GM21825 (cell line): Measurements from ENCODE around the gene CCAR1.
"Not testable (repeated sequence)": the region's sequence is repeated elsewhere in the genome, so short reads cannot be mapped to it uniquely, and the experiment has no call there.

Experiments used
- ATAC-seq: cut with Tn5 transposase; IDR thresholded peaks from one replicate; pipeline ENCODE4 v1.9.1; 2021; ENCODE audit warnings: mild to moderate bottlenecking, moderate library complexity; ENCODE audit not compliant: unreplicated experiment

Gene CCAR1

GRCh38 chr10:68759223-68759863, 38.3 kb downstream of the CCAR1 start:
- ATAC-seq: no peak

GRCh38 chr10:68759967-68760366, 38.9 kb downstream of the CCAR1 start:
- no peak for ATAC-seq

GRCh38 chr10:68767407-68767806, 46.4 kb downstream of the CCAR1 start:
- not testable (repeated sequence) for ATAC-seq

- no peak for ATAC-seq
Observed at GRCh38 chr10:68781613-68782574, 60.9 kb downstream of the CCAR1 start.

- no peak for ATAC-seq
Observed at GRCh38 chr10:68784476-68784875, 63.4 kb downstream of the CCAR1 start.

GRCh38 chr10:68787813-68788212, 66.8 kb downstream of the CCAR1 start:
- ATAC-seq: no peak

- ATAC-seq: no peak
Observed at GRCh38 chr10:68790476-68790875, 69.4 kb downstream of the CCAR1 start.

GRCh38 chr10:68792115-68792514, 71.1 kb downstream of the CCAR1 start:
- ATAC-seq: no peak

GRCh38 chr10:68795886-68796532, 75.0 kb downstream of the CCAR1 start:
- no peak for ATAC-seq

- no peak for ATAC-seq
Observed at GRCh38 chr10:68796605-68797004, 75.6 kb downstream of the CCAR1 start.

GRCh38 chr10:68800211-68800610, 79.2 kb downstream of the CCAR1 start:
- no peak for ATAC-seq

- no peak for ATAC-seq
Observed at GRCh38 chr10:68804692-68805091, 83.7 kb downstream of the CCAR1 start.

- ATAC-seq: not testable (repeated sequence)
Observed at GRCh38 chr10:68810830-68811229, 89.8 kb downstream of the CCAR1 start.

GRCh38 chr10:68811314-68812009, 90.4 kb downstream of the CCAR1 start:
- ATAC-seq: no peak

GRCh38 chr10:68812420-68812819, 91.4 kb downstream of the CCAR1 start:
- no peak for ATAC-seq

- ATAC-seq: no peak
Observed at GRCh38 chr10:68813559-68813958, 92.5 kb downstream of the CCAR1 start.

- no peak for ATAC-seq
Observed at GRCh38 chr10:68816796-68817412, 95.9 kb downstream of the CCAR1 start.

GRCh38 chr10:68820359-68820758, 99.3 kb downstream of the CCAR1 start:
- not testable (repeated sequence) for ATAC-seq

GRCh38 chr10:68822626-68823025, 101.6 kb downstream of the CCAR1 start:
- not testable (repeated sequence) for ATAC-seq

GRCh38 chr10:68826764-68827591, 105.9 kb downstream of the CCAR1 start, which contains the start of gene STOX1:
TSS of gene STOX1 (plus strand) at chr10:68827531. CDS start at chr10:68827624, 93 bp downstream.
- ATAC-seq: peak; percentile 71
